Subcutaneous abdominal adipose tissue (tissue), 5 donors: ENCODE results near the gene FTO.

ENCODE experiments used
- H3K27ac ChIP-seq: one replicate; pipeline ENCODE4 v1.7.0; 2013; ENCODE audit warnings: low read depth, mild to moderate bottlenecking, inconsistent platforms, low read length, moderate library complexity
- H3K27me3 ChIP-seq, 5 donors: one replicate each; pipeline ENCODE4 v1.7.0; 2013; ENCODE audit warnings: low read length in 5 of 5, inconsistent platforms in 1 of 5; ENCODE audit not compliant: control insufficient read depth in 5 of 5, insufficient read depth in 4 of 5
- H3K36me3 ChIP-seq, 5 donors: one replicate each; pipeline ENCODE4 v1.7.0; 2013; ENCODE audit warnings: low read length in 5 of 5; ENCODE audit not compliant: control insufficient read depth in 5 of 5, insufficient read depth in 5 of 5
- H3K4me1 ChIP-seq, 5 donors: one replicate each; pipeline ENCODE4 v1.7.0; 2013; ENCODE audit warnings: low read length in 5 of 5, mild to moderate bottlenecking in 3 of 5, moderate library complexity in 1 of 5; ENCODE audit not compliant: control insufficient read depth in 5 of 5, insufficient read depth in 5 of 5
- H3K4me3 ChIP-seq, 5 donors: one replicate each; pipeline ENCODE4 v1.7.0; 2013; ENCODE audit warnings: low read length in 5 of 5, low read depth in 1 of 5
- H3K9ac ChIP-seq, 5 donors: one replicate each; pipeline ENCODE4 v1.7.0; 2013; ENCODE audit warnings: low read length in 5 of 5, mild to moderate bottlenecking in 4 of 5, moderate library complexity in 3 of 5
- H3K9me3 ChIP-seq, 5 donors: one replicate each; pipeline ENCODE4 v1.7.0; 2013; ENCODE audit warnings: low read length in 5 of 5; ENCODE audit not compliant: control insufficient read depth in 5 of 5
- donor health status: healthy.
- donor health status: healthy.
- donor health status: healthy.
- donor health status: healthy.
- donor health status: healthy.

The FTO gene

GRCh38 chr16:53960050-53960812 lies 256.3 kb downstream of the FTO start:
- no peaks in the 10 kb centered on the region for H3K27me3 ChIP-seq
- no peak overlapping the region for H3K4me3 ChIP-seq
- H3K27ac ChIP-seq: no peak overlapping the region
- H3K4me1 ChIP-seq: peaks cover 0 to 9% (median 0%) of the 10 kb centered on the region in 5 donors
- peaks cover 0 to 4% (median 0%) of the 10 kb centered on the region in 5 donors for H3K36me3 ChIP-seq
- no peak overlapping the region for H3K9ac ChIP-seq
- H3K9me3 ChIP-seq: no peaks in the 10 kb centered on the region

GRCh38 chr16:53960954-53961616 lies 257.1 kb downstream of the FTO start:
- Histone ChIP-seq H3K27ac (no peak overlapping the region), H3K4me3 (no peak overlapping the region), H3K4me1 (peaks cover 0 to 9% (median 0%) of the 10 kb centered on the region in 5 donors), H3K36me3 (peaks cover 0 to 4% (median 0%) of the 10 kb centered on the region in 5 donors), H3K27me3 (no peaks in the 10 kb centered on the region), H3K9ac (no peak overlapping the region), H3K9me3 (no peaks in the 10 kb centered on the region)

GRCh38 chr16:53962041-53962440 lies 258.1 kb downstream of the FTO start:
- Histone ChIP-seq H3K27ac (no peak overlapping the region), H3K27me3 (no peaks in the 10 kb centered on the region), H3K4me3 (no peak overlapping the region), H3K9me3 (no peaks in the 10 kb centered on the region), H3K36me3 (peaks cover 0 to 4% (median 0%) of the 10 kb centered on the region in 5 donors), H3K9ac (no peak overlapping the region), H3K4me1 (peaks cover 0 to 9% (median 0%) of the 10 kb centered on the region in 5 donors)

- no peaks in the 10 kb centered on the region for H3K27me3 ChIP-seq
- H3K4me1 ChIP-seq: peaks cover 0 to 9% (median 3%) of the 10 kb centered on the region in 5 donors
- H3K27ac ChIP-seq: no peak overlapping the region
- H3K9me3 ChIP-seq: no peaks in the 10 kb centered on the region
- H3K4me3 ChIP-seq: no peak overlapping the region
- H3K36me3 ChIP-seq: peaks cover 0 to 4% (median 0%) of the 10 kb centered on the region in 5 donors
- no peak overlapping the region for H3K9ac ChIP-seq
Observed at GRCh38 chr16:53964145-53964790, 260.3 kb downstream of the FTO start.

GRCh38 chr16:53966821-53967571 lies 263.0 kb downstream of the FTO start:
- H3K27ac ChIP-seq: no peak overlapping the region
- no peaks in the 10 kb centered on the region for H3K27me3 ChIP-seq
- no peaks in the 10 kb centered on the region for H3K9me3 ChIP-seq
- no peaks in the 10 kb centered on the region for H3K36me3 ChIP-seq
- H3K4me1 ChIP-seq: peaks cover 0 to 9% (median 3%) of the 10 kb centered on the region in 5 donors
- H3K9ac ChIP-seq: no peak overlapping the region
- no peak overlapping the region for H3K4me3 ChIP-seq

- Histone ChIP-seq H3K4me3 (no peak overlapping the region), H3K4me1 (peaks cover 0 to 9% (median 3%) of the 10 kb centered on the region in 5 donors), H3K36me3 (no peaks in the 10 kb centered on the region), H3K27ac (no peak overlapping the region), H3K27me3 (no peaks in the 10 kb centered on the region), H3K9ac (no peak overlapping the region), H3K9me3 (no peaks in the 10 kb centered on the region)
Observed at GRCh38 chr16:53967572-53967971, 263.6 kb downstream of the FTO start.

GRCh38 chr16:53968454-53968853 lies 264.5 kb downstream of the FTO start:
- H3K36me3 ChIP-seq: no peaks in the 10 kb centered on the region
- no peak overlapping the region for H3K27ac ChIP-seq
- H3K4me3 ChIP-seq: no peak overlapping the region
- H3K27me3 ChIP-seq: no peaks in the 10 kb centered on the region
- H3K4me1 ChIP-seq: peaks cover 0 to 9% (median 3%) of the 10 kb centered on the region in 5 donors
- no peak overlapping the region for H3K9ac ChIP-seq
- H3K9me3 ChIP-seq: no peaks in the 10 kb centered on the region

- Histone ChIP-seq H3K27ac (no peak overlapping the region), H3K9ac (no peak overlapping the region), H3K4me3 (no peak overlapping the region), H3K27me3 (no peaks in the 10 kb centered on the region), H3K4me1 (peaks cover 0 to 9% (median 3%) of the 10 kb centered on the region in 5 donors), H3K36me3 (no peaks in the 10 kb centered on the region), H3K9me3 (no peaks in the 10 kb centered on the region)
Observed at GRCh38 chr16:53968896-53969295, 264.9 kb downstream of the FTO start.

- Histone ChIP-seq H3K36me3 (no peaks in the 10 kb centered on the region), H3K27ac (no peak overlapping the region), H3K9me3 (no peaks in the 10 kb centered on the region), H3K9ac (no peak overlapping the region), H3K4me1 (peaks cover 0 to 9% (median 3%) of the 10 kb centered on the region in 5 donors), H3K4me3 (no peak overlapping the region), H3K27me3 (no peaks in the 10 kb centered on the region)
Observed at GRCh38 chr16:53971616-53972015, 267.7 kb downstream of the FTO start.
